ENCODE data around the gene PMPCA.

GRCh38 chr9:136363106-136363948 is 47.1 kb upstream of the PMPCA start, which contains the start of gene DNLZ:
- TF ChIP-seq CTCF (IDR thresholded peaks at IDR 0.05; ENCODE audit: low read depth, low read length), result peak; percentile 82
- no peak for TF ChIP-seq EZH2phosphoT487 (IDR thresholded peaks at IDR 0.05; ENCODE audit: low read depth)

Data from OCI-LY3 (cell line).